ENCODE results near the gene IMPDH1.
"Not testable (repeated sequence)": the region's sequence is repeated elsewhere in the genome, so short reads cannot be mapped to it uniquely, and the experiment has no call there.

The IMPDH1 gene

DNA sequence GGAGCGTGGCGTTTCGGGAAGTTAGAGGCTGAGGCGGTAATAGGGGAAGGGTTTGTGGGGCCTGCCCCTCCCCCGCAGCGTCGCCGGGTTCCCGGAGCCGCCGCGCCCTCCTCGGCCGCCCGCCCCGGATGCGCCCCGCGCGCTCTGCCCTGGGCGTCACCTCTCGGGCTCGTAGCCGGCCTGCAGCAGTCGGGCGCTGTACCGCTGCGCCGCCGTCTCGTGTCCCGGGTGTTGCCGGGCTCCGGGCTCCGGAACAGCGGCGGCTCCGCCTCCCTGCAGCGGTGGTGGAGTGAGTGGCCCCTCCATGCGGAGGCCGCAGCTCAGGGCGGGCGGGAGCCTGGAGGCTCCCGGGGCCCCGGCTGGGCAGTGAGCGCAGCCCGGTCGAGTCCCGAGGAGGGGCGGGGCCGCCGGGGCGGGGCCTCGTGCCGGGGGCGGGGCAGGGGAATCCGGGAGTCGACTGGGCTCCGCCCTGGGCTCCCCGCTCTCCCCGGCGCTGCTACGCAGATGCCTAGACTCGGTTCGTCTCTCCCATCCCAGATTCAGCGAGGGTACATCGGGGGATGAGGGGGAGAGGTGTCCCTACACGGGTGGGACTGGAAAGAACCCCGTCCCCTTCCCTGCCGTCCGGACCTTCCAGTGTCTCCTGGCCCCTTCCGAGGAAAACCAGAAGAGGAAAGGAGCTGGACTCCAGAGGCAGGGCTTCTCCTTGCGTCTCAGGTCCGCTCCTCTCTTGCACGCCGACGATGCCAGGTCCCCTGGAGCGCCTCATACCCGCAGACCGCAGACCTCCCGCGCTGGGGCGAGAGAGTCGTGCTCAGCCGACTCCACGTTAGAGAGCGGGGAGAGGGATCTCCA is at the start of gene IMPDH1:
Gene IMPDH1, minus strand, starts transcription at position 387 of the 855 bp plus-strand sequence. Its CDS starts 81 bp downstream, at position 306.
- DNase-seq: peak; percentile 38

- DNase-seq: no peak
Observed at GRCh38 chr7:128459394-128459878, 49.7 kb upstream of the IMPDH1 start.

DNA sequence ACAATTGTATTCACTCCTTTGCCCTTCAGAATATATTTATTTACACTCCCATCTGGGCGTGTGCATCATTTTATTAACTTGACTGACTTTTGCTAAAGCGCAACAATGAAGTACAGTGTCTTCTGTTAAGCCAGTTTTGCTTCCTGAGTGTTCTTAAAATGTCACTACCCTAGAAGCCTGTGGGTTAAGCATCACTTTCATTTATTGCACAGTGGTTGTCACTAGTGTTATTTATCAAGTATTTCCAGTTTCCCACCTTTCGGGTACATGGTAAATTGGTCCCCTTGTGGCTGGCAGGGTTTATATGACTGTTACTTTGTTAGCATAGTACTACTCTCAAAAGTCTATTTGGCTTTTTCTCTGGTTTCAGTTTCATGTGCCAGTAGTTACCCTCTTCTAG is 49.2 kb upstream of the IMPDH1 start:
- no peak for DNase-seq

DNA sequence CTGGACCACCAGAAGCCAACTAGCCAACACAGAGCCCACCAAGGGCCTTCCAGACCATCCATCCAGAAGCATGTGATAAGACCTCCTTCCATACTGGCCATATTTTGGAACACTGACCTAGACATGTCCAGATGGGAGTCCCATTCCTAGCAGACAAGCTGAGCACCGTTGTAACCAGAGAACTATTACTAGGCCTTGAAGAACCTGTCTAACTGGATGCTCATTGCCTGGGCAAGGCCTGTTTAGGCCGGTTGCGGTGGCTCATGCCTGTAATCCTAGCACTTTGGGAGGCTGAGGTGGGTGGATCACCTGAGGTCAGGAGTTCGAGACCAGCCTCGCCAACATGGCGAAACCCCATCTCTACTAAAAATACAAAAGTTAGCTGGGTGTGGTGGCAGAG is 47.6 kb upstream of the IMPDH1 start:
- DNase-seq: not testable (repeated sequence)

GRCh38 chr7:128456255-128456725 is 46.5 kb upstream of the IMPDH1 start:
- no peak for DNase-seq

DNA sequence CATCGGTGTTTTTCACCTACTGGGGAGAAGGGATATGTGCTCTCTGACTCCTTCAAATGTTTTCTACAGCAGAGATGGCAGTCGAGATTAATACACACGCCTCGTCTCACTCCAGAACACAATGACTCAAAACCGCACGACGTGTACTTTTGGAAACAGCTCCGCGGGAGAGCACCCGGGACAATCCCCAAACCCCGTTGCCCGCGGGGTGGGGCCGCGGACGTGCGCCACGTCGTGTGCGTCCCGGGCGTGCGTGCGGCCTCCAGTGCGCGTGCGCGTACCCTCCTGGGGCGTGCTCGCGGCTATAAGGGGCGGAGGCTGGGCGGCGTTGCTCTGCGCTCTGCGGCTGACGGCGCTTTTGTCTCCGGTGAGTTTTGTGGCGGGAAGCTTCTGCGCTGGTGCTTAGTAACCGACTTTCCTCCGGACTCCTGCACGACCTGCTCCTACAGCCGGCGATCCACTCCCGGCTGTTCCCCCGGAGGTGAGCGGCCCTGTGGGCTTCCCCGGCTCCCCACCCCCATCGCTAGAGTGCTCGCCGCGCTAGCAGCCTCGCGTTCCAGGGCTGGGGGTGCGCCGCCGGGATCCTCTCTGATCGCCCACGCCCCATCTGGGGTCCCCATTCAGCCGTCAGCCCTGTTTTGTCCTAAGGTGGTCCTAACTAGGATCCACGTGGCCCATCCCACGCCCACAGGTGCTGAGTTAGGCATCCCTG is 45.9 kb upstream of the IMPDH1 start, which contains the start of gene HILPDA:
Gene HILPDA, plus strand, starts transcription at position 336 of the 712 bp plus-strand sequence. CDS start 1,391 bp downstream, outside the sequence.
- peak; percentile 93 for DNase-seq

DNA sequence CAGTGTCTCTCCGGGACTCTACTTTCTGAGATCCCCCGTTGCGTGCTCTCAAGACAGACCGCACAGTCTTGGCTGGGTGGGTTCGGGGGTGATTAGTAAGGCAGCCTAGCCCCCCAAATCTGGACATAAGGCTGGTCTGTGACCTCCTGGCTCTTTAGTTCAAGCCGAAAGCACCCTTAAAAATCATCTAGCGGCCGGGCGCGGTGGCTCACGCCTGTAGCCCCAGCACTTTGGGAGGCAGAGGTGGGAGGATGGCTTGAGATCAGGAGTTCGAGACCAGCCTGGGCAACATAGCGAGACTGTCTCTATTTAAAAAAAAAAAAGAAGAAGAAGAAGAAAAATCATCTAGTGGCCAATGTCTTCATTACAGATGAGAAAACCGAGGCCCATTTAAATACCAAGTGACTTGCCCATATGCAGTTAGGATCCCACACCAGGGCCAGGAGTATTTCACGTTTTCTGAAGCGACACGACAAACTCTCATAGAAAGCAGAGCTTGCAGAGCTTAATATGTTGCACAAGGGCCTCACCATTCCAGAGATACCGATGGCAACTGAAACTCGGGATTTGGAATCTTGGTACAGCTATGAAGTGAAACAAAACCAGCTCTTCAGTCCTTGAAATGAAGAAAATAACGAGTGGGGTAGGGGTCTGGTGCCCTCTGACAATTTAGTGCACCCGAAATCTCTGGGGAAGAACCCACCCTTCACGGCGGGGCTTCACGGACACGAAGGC is 45.2 kb upstream of the IMPDH1 start:
- DNase-seq: no peak

DNA sequence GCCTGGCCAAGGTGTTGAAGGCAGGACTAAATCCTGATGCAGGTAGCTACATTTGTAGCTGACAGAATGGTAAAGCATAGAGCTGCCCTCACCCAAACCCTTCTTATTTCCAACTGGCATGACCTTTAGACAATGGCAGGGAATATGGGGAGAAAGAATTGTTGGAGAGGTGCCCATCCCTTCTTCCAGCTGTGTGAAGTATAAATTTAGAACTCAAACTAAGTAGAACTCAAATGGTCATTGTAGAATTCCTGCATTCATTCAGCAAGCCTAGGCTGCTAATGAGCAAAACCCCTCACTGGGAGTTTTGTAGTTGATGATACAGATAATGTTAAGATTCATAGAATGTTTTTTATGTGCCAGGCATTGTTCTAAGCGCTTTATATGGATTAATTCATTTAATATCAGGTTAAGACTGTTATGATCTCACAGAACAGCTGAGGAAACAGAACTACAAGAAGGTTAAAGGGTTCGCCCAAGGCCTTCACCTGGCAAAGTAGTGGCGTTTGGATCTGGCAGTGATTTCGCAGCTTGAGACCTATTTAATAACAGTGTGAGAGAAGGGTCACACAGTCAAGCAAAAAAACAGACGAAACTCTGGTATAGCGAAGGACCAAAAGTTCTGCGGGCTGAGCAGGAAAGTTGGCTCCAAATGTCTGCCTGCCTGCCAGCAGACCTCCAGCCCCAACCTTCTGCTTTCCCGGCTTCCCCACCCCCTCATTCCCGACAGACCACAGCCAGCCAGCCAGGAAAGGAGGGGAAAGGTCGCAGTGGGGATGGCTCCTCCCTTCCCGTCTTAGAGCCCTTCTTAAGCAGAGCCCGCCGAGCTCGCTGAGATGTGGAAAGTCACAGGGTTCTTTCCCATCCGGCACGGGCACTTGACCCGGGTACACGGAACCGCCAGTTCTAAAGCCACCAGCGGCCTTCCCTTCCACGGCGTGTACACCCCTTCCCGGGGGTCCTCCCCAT is 44.3 kb upstream of the IMPDH1 start:
- DNase-seq: no peak

DNA sequence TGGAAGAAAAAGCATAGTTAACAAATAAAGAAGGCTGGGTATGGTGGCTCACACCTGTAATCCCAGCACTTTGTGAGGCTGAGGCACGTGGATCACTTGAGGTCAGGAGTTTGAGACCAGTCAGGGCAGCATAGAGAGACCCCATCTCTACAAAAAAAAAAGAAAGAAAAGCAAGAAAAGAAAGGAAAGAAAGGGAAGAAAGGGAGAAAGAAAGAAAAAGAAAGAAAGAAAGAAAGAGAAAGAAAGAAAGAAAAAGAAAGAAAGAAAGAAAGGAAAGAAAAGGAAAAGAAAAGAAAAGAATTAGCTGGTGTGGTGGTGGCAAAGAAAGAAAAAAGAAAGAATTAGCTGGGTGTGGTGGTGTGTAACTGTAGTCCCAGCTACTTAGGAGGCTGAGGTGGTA is 42.8 kb upstream of the IMPDH1 start:
- no peak for DNase-seq

DNA sequence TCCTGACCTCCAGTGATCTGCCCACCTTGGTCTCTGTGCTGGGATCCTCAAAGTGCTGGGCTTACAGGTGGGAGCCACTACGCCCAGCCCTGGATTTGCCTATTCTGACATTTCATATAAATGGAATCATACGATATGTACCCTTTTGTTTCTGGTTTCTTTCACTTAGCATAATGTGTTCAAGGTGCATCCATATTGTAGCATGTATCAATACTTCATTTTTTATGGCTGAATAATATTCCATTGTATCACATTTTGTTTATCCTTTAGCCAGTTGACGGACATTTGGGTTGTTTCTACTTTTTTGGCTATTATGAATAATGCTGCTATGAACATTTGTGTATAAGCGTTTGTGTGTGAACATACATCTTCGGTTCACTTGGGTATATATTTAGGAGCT is 41.1 kb upstream of the IMPDH1 start:
- DNase-seq: no peak

GRCh38 chr7:128450409-128450808 is 40.6 kb upstream of the IMPDH1 start:
- no peak for DNase-seq

GRCh38 chr7:128448751-128449302 is 39.0 kb upstream of the IMPDH1 start:
- no peak for DNase-seq

GRCh38 chr7:128447941-128448564 is 38.3 kb upstream of the IMPDH1 start:
- no peak for DNase-seq

- no peak for DNase-seq
Observed at GRCh38 chr7:128446306-128446705, 36.5 kb upstream of the IMPDH1 start.

- no peak for DNase-seq
Observed at GRCh38 chr7:128443831-128444600, 34.2 kb upstream of the IMPDH1 start.

GRCh38 chr7:128442356-128442755 is 32.6 kb upstream of the IMPDH1 start:
- no peak for DNase-seq

- no peak for DNase-seq
Observed at GRCh38 chr7:128437426-128438332, 27.9 kb upstream of the IMPDH1 start.

DNA sequence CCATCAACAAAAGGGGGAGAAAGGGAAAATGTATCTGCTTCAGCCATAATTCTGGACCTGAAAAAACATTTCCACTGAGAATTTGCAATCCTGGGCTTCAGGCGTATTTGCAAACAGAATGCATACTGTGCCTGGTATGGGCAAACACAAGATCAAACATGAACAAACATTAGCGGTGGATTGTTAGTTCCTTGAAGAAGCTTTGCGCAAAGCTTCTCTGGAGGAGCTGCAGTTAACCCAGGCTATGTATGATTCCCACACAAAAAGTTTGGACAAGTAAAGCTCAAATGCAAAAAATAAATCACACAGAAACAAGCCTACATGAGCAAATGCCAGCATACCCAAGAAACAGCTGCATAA is 25.5 kb upstream of the IMPDH1 start:
- DNase-seq: no peak

Measured in NCI-H1105 (cell line).